Lower leg skin (tissue), 4 donors: ENCODE data around the gene LMNTD1. TPM values are rescaled to one million over a fixed set of nuclear protein-coding genes. Genes with fewer than 3 reads are reported as not detected.
"Not testable (repeated sequence)": the region's sequence is repeated elsewhere in the genome, so short reads cannot be mapped to it uniquely, and the experiment has no call there.

Source experiments
- DNase-seq, 2 donors: peaks; one replicate each; pipeline ENCODE4 v3.0.0-alpha.2; 2019; ENCODE audit warnings: low spot score in 2 of 2
- H3K4me3 ChIP-seq: fragments of 200-600 bp; sonication (generic); 2 replicates; pipeline ENCODE4 v1.5.1; 2017; ENCODE audit warnings: mild to moderate bottlenecking, low read depth; ENCODE audit not compliant: poor library complexity, severe bottlenecking
- POLR2A ChIP-seq, 2 donors: fragments of 450-650 bp; IDR thresholded peaks; one replicate each; pipeline ENCODE4 v1.6.1; 2016 to 2017; ENCODE audit warnings: antibody characterized with exemption in 2 of 2, mild to moderate bottlenecking in 1 of 2, moderate library complexity in 1 of 2
- WGBS, 2 donors: methylation state at CpG; one replicate each; pipeline ENCODE4 v1.1.5; 2018; 5-methylcytosine and 5-hydroxymethylcytosine counted together
- intact Hi-C: fragments of 100-400 bp; cut with DNase I; formaldehyde crosslinking; loops from one replicate; pipeline ENCODE4 v1.15.0; 2023; ENCODE audit warnings: low total_unique reads
- total RNA-seq, 4 donors: library from RNA; depleted of rRNA; stranded (reverse); fragments of >200 nt; gene quantifications; one replicate each; pipeline ENCODE4 v1.1.0, GENCODE V29; 2016
- TF ChIP-seq, protein P1 (sequence below), 3 donors: fragments of 450-650 bp; IDR thresholded peaks; one replicate each; pipeline ENCODE4 v1.5.1; 2016; ENCODE audit warnings: antibody characterized with exemption in 3 of 3, mild to moderate bottlenecking in 3 of 3, moderate library complexity in 2 of 3

The LMNTD1 gene
- total RNA-seq, 4 donors from 2014 or later = not detected

DNA sequence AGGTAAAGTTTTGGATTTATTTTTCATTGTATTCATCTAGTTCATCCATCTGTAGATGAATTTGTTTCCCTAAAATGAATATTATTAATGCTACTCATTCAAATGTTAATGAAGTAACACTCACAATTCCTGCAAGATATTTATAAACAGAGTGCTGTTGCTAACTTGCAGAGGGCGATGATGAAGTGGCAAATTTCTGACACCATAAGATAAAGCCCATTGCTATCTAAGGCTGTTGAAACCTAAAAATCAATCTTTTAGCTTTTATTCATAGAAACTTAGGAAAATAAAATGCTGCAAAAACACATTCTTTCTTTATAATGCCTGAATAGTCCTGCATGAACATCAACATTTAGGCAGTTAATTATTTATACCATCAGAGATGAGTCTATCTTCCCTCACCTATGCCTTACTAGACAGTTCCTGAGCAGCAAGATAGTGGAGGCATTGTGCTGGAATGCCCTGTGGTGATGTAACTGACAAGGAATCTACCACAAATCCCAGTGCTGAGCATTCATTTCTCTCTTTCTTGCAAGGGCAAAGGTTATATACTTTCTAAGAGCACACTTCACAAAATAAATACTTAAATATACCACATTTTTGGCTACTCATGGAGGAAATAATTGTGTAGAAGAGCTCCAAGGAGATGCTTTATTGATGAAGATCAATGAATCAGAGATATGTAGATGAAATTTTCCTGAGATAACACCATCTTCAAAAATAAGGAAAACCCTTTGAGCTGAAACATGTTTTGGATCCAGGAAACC lies 57.6 kb downstream of the LMNTD1 start:
- no peak for DNase-seq
- intact Hi-C loops = no loop called here
- no peak for TF ChIP-seq POLR2A (IDR thresholded peaks at IDR 0.05)
- TF ChIP-seq, protein P1, sequence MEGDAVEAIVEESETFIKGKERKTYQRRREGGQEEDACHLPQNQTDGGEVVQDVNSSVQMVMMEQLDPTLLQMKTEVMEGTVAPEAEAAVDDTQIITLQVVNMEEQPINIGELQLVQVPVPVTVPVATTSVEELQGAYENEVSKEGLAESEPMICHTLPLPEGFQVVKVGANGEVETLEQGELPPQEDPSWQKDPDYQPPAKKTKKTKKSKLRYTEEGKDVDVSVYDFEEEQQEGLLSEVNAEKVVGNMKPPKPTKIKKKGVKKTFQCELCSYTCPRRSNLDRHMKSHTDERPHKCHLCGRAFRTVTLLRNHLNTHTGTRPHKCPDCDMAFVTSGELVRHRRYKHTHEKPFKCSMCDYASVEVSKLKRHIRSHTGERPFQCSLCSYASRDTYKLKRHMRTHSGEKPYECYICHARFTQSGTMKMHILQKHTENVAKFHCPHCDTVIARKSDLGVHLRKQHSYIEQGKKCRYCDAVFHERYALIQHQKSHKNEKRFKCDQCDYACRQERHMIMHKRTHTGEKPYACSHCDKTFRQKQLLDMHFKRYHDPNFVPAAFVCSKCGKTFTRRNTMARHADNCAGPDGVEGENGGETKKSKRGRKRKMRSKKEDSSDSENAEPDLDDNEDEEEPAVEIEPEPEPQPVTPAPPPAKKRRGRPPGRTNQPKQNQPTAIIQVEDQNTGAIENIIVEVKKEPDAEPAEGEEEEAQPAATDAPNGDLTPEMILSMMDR (IDR thresholded peaks at IDR 0.05) = no peak
- 82 to 83% methylated on average over 1 of the region's 1 CpG for WGBS, 2 donors
- no peak overlapping the region for H3K4me3 ChIP-seq

DNA sequence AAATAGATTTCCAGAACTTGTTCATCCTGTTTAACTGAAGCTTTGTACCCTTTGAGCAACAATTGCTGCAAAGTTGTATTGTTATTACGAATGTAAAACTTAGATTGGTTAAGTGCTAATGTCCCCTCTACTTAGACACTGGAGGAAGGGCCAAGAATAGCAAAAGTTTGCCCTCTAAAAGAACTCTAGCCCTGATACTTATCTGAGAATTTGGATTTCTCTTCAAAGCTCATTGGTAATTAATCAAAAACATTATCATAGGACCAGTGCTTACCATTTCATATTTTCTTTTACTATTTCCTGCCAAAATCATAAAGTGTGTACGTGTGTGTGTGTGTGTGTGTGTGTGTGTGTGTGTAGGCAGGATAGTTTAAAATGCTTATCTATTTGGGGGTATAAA lies 58.2 kb downstream of the LMNTD1 start:
- no peak overlapping the region for H3K4me3 ChIP-seq
- intact Hi-C loops = no loop called here
- TF ChIP-seq, protein P1 (IDR thresholded peaks at IDR 0.05) = no peak
- no peak for TF ChIP-seq POLR2A (IDR thresholded peaks at IDR 0.05)
- 44 to 52% methylated on average over 2 of the region's 2 CpGs for WGBS, 2 donors
- no peak for DNase-seq

DNA sequence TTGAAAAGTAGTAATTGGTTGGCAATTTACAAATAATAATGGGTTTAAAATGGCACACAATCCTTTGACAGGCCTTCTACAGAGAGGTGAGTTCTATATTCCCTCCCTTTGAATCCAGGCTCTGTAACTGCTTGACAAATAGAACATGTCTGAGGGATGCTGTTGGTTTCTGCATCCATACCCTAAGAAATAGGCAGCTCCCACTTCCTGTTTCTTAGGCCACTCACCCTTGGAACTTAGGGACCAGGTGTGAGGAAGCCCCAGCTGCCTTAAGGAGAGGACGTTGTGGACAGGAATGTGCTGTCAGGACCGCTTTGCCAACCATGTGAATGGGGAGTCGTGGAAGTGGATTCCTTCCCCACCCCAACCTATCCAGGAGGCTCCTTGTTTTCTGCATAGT lies 59.4 kb downstream of the LMNTD1 start:
- 80 to 88% methylated on average over 3 of the region's 3 CpGs for WGBS, 2 donors
- TF ChIP-seq, protein P1 (IDR thresholded peaks at IDR 0.05) = no peak
- no peak for TF ChIP-seq POLR2A (IDR thresholded peaks at IDR 0.05)
- DNase-seq = no peak
- no peak overlapping the region for H3K4me3 ChIP-seq
- intact Hi-C loops = no loop called here

DNA sequence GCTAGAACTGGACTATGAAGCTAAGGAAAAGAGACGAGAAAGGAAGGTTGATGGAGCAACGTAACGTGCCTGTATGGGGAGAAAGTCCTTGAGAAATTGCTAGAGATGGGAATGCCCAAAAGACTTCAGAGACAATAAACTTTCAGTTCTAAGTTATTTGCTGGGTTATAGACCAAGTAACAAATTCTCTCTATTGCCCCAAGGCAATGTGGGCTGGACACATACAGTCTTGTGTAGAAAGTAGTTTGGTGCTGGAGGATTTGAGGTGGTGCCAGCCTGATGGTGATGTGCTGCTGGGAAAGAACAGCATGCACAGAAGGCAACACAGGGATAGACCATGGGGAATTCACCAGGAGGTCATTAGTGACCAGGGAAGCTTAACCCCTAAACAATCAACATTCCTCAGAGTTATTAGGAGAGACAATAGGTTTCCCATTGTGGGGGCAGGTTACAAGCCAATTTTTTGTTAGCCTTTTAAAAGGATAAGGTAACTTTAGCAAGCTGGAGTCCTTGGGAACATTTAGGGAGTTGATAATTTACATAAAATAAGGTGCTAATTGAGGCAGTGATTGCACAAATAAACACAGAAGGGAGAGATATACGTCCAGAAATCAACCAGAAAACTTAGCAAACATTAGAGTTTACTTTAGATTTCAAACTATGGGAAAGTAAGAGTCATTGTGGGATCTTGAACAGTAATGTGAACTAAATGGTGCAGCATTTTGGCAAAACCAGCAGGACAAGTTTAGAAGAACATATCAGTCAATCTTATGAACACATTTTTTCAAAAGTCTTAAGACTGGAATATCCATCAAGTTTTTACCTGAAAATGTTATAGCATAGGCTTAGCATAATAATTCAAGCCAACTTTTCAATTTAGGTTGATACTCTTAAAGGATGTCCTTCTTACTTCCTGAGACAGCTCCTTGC lies 61.4 kb downstream of the LMNTD1 start:
- intact Hi-C loops = no loop called here
- WGBS, 2 donors = 65 to 85% methylated on average over 4 of the region's 4 CpGs

DNA sequence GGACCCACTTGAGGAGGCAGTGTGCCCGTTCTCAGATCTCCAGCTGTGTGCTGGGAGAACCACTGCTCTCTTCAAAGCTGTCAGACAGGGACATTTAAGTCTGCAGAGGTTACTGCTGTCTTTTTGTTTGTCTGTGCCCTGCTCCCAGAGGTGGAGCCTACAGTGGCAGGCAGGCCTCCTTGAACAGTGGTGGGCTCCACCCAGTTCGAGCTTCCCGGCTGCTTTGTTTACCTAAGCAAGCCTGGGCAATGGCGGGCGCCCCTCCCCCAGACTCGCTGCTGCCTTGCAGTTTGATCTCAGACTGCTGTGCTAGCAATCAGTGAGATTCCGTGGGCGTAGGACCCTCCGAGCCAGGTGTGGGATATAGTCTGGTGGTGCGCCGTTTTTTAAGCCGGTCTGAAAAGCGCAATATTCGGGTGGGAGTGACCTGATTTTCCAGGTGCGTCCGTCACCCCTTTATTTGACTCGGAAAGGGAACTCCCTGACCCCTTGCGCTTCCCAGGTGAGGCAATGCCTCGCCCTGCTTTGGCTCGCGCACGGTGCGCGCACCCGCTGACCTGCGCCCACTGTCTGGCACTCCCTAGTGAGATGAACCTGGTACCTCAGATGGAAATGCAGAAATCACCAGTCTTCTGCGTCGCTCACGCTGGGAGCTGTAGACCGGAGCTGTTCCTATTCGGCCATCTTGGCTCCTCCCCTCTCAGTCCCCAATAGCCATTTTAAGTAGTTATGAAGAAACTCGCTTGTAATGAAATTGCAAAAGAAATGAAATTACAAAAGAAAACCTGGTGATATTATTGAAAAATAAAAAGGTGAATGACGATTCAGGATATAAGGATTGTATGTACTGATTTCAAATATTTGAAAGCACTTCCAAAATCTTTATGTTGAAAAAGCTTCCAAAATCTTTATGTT lies 63.9 kb downstream of the LMNTD1 start:
- DNase-seq, intact Hi-C loops, H3K4me3 ChIP-seq: not testable (repeated sequence)
- 76 to 84% methylated on average over 22 to 27 of the region's 33 CpGs for WGBS, 2 donors

More for the DNA sequence above, 61.4 kb downstream of the LMNTD1 start:
- H3K4me3 ChIP-seq = no peak overlapping the region
- TF ChIP-seq POLR2A (IDR thresholded peaks at IDR 0.05) = no peak
- TF ChIP-seq, protein P1 (IDR thresholded peaks at IDR 0.05) = no peak
- DNase-seq = no peak
